Mesenteric fat pad (tissue), 1 donor: ENCODE measurements around the gene SLC25A38. TPM values are rescaled to one million over a fixed set of nuclear protein-coding genes. Genes with fewer than 3 reads are reported as not detected.
"Not testable (repeated sequence)": the region's sequence is repeated elsewhere in the genome, so short reads cannot be mapped to it uniquely, and the experiment has no call there.

Source experiments
- DNase-seq: peaks from one replicate; pipeline ENCODE4 v3.0.0-alpha.2; 2020; ENCODE audit warnings: low spot score
- total RNA-seq: library from RNA; stranded (reverse); fragmentation: NEBNext Ultra II Directional; extraction: Animal tissue kit (Norgen Biotek cat#: 25700); gene quantifications from one replicate; pipeline ENCODE4 v1.2.1, GENCODE V29; 2021
- donor health status: DM: yes; HTN: yes; CAD: no.

The SLC25A38 gene
- total RNA-seq, 1 donor from 2014 or later = 16.7 TPM

DNA sequence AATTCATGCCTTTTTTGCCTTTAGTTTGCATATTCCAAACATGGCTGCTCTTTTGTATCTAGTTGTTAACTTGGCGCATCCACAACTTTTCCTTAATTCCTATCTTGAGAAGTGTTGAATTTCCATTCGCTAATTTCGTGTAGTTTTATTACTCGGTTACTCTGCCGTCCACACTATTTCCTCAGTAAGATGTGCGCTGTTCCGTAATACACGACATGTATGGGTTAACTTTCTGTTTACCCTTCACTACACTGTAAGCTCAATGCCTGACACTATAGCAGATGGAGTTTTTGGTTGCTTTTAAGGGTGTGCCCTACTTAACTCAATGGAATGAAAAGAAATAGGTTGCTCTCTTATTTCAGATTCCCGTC lies 24.1 kb downstream of the SLC25A38 start:
- DNase-seq = no peak

DNA sequence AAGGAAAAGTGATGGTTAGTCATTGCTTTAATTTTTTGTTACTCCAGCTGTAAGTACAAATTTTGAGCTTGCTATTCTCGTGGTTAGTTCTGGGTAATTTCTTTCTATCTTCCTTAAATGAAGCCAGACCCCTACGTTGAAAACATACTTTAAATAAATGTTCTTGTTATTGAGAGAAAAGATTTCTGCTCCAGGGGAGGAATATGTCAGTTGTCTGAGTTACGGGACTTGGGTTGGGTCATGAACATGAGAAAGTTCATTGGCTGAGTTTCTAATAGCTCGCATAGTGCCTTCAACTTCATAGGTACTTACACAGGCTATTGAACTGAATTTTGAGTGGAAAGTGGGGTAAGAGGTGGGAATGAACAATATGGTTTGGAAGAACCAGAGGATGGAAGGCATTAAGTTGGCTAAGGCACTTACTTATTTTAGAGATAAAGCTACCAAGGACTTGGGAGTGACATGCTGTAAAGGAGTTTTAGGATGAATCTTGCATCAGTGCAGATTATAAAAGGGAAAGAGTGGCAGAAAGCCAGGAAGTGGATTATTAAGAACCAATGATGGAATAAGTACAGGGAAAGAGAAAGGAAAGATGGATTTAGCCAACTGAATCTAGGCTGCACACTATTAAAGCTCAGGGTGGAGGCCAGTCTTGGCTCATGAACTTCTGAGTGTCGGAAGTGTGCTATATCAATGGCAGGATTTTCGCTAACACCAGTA lies 24.8 kb downstream of the SLC25A38 start:
- DNase-seq = no peak

DNA sequence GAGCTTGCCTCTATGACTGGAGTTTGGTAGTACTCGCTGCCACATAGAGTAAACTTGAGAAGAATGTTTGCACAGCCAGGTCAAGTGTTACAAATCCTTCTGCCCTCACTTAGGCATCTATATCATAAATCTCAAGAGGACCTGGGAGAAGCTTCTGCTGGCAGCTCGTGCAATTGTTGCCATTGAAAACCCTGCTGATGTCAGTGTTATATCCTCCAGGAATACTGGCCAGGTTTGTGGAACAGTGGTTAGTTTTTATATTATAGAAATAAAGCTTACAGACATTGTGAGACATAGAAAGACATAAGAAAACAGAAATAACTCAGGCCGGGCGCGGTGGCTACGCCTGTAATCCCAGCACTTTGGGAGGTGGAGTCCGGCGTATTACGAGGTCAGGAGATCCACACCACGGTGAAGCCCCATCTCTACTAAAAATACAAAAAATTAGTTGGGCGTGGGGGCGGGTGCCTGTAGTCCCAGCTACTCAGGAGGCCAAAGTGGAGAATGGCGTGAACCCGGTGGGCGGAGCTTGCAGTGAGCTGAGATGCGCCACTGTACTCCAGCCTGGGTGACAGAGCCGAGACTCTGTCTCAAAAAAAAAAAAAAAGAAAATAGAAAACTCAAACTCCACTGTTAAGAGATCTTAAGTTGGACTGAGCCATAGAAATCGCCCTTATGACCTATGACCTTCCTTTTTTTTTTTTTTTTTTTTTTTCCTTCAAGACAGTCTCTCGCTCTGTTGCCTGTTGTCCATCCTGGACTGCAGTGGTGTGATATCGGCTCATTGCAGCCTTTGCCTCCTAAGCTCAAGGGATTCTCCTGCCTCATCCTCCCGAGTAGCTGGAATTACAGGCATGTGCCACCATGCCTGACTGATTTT lies 25.6 kb downstream of the SLC25A38 start:
- no peak for DNase-seq

DNA sequence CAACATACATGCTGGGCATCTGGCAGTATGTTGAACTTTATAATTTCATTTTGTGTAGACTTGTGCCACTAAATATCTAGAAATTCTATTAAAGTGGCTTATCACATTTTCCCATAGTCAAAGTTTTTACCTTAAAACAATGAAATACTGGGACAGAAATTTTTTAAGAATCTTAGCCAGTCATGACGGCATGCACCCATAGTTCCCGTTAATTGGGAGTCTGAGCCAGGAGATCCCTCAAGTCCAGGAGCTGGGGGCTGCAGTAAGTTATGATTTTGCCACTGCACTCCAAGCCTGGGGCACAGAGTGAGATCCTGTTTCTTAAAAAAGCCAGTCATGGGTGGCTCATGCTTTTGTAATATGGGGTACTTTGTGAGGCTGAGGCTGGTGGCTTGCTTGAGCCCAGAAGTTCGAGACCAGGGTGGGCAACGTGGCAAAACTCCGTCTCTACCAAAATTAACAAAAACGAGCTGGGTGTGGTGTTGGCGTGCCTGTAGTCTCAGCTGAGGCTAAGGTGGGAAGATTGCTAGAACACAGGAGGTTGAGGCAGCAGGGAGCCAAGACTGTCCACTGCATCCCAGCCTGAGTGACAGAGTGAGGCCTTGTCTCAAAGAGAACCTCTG lies 26.5 kb downstream of the SLC25A38 start:
- no peak for DNase-seq

DNA sequence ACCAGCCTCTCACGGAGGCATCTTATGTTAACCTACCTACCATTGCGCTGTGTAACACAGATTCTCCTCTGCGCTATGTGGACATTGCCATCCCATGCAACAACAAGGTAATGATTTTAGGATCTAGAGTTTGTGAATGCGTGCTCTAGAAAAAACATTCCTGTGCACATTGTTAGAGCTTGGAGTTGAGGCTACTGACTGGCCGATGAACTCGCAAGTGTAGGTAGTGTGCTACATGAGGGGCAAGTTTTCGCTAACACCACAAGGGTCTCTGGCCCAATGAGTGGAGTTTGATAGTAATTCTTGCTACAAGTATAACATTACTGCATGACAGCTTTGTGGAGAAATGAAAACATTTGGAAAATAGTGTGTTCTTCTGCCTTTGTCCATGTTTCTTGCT lies 27.7 kb downstream of the SLC25A38 start:
- DNase-seq = no peak

DNA sequence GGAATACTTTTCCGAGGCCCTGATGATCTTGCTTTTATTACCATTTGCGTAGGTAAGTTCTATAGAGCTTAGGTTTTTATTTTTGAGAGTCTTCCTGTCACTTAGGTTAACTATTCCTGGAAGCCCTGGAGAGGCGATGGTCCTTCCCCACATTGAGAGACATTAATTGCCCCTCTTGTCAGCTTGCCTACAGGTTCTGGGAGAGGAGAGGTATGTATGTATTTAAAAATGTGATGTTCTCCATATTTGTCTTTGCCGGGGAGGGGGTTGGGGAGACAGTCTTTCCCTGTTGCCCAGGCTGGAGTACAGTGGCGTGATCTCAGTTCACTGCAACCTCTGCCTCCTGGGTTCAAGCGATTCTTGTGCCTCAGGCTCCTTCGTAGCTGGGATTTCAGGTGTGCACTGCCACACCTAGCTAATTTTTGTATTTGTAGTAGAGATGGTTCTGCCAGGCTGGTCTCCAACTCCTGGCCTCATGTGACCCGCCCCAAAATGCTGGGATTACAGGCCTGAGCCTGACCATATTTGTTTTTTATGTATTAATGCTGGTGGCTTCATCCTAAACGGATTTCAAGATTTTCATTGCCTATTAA lies 29.6 kb downstream of the SLC25A38 start:
- DNase-seq = no peak

DNA sequence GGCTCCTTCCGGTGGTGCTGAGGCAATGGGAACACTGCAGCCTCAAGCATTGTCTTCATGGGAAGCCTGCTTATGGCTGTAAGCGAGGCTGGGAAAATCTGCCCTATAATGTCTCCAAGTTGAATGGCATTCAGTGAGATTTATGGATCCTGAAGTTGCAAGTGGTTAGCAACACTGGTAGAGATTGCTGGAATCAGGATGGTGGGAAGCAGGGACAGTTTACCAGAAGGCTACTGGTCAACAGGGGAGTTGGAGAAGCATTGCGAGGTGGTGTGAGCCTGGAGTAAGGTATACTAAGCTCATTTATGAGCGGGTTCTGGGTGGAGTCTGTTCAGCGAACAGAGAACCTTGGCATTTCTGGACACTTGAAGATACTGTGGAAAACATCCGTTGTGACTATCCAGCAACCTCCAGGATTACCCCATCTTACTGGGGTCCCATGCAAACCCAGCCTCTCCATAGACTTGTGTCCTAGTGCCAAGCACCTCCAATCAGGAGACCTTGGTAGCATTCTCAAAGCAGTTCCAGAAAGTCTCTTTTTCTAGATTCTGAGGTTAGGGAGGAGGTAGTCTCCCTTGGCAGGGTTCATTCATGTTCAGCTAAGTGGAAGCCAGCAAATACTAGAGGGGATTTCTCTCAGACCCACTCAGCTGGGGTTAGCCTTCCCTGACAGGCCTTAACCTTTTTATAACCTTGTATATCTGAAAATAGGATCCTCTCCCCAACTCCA lies 30.7 kb downstream of the SLC25A38 start:
- no peak for DNase-seq

DNA sequence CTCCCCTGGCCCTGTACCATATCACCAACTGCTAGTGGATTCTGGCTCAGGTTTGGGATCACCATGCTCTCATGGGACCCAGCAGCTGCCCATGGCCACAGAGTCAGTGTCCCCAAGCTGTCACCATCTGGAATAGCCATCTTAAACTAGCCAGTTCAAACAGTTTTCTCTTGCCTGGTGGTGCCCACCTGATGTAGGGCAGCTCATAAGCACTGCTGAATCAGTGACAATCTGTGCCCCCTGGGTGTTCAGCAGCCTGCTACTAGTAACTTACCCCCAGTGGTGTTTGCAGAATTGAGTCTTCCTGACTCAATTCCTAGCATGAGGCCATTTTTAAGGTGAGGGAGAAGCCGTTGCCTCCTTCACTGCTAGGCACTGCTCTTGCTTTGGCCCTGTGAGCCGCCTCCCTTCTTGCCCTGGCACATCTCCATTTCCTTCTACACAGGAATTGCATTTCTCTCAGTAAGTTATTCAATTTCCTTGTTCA lies 31.3 kb downstream of the SLC25A38 start:
- DNase-seq = no peak

DNA sequence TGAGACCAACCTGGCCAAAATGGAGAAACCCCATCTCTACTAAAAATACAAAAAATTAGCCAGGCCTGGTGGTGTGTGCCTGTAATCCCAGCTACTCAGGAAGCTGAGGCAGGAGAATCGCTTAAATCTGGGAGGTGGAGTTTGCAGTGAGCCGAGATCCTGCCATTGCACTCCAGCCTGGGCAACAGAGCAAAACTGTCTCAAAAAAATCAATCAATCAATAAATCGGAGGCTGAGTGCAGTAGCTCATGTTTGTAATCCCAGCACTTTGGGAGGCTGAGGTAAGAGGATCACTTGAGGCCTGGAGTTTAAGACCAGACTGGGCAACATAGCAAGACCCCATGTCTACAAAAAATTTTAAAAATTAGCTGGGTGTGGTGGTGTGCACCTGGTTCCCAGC lies 32.1 kb downstream of the SLC25A38 start:
- DNase-seq = not testable (repeated sequence)

DNA sequence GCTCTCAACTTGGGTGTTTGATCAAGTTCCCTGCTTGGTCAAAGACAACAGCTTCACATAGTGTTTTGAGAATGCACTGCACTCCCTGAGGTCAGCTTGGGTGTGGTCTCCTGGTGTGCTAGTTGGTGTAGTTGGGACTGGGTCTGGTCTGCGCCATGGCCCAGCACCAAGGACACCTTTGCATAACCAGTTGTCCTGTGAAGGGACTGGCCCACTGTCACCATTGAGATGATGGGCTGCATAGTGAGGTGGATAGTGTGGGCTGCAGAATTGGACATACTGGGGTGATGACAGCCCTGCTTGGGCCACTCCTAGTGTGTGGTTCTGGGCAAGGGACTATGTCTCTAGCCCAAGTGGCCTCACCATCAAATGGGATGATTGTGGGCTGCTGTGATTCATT lies 32.8 kb downstream of the SLC25A38 start:
- DNase-seq = no peak

DNA sequence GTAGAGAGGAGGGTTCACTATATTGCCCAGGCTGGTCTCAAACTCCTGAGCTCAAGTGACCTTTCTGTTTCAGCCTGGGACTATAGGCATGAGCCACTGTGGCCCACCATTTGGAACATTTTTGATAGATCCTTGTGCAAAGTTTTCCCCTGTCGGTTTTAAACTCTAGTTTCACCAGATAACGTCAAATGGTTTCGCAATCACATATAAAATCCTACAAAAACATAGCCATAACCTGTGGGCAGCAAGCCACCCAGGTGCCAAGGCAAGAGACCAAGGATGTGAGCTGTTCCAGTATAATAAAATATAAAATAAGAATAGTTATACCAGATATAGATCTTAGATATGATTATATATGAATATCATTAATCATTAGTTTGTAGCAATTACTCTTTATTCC lies 33.8 kb downstream of the SLC25A38 start:
- DNase-seq = not testable (repeated sequence)

DNA sequence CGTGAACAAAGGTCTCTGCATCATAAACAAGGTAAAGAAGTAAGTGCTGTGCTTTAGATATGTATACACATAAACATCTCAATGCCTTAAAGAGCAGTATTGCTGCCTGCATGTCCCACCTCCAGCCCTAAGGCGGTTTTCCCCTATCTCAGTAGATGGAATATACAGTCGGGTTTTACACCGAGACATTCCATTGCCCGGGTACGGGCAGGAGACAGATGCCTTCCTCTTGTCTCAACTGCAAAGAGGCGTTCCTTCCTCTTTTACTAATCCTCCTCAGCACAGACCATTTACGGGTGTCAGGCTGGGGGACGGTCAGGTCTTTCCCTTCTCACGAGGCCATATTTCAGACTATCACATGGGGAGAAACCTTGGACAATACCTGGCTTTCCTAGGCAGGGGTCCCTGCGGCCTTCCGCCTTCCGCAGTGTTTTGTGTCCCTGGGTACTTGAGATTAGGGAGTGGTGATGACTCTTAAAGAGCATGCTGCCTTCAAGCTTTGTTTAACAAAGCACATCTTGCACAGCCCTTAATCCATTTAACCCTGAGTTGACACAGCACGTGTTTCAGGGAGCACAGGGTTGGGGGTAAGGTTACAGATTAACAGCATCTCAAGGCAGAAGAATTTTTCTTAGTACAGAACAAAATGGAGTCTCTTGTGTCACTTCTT lies 35.5 kb downstream of the SLC25A38 start:
- not testable (repeated sequence) for DNase-seq

DNA sequence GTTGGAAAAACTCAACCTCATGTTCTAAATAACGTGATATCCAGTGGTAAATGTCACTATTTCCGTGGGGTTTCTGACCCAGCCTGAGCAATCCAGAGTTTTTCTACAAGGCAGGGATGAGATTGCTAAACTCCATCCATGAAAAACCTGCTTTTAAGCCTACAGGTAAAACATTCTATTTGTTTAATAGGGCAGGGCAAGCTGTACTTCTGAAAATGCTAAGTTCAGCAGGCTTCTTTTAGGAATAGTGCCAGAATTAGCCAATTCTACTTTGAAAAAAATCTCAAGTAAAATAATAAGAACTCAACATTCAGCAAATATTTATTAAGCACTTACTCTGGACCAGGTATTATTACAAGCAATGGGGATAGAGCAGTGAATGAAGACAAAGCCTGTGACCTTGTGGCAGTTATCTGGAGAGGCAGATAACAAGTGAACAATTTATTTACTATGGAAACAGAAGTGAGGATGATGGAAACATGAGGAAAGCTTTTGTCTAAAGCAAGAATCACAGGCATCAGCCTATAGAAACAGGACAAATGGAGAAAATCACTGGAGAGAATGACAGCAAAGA lies 36.7 kb downstream of the SLC25A38 start:
- DNase-seq = no peak

DNA sequence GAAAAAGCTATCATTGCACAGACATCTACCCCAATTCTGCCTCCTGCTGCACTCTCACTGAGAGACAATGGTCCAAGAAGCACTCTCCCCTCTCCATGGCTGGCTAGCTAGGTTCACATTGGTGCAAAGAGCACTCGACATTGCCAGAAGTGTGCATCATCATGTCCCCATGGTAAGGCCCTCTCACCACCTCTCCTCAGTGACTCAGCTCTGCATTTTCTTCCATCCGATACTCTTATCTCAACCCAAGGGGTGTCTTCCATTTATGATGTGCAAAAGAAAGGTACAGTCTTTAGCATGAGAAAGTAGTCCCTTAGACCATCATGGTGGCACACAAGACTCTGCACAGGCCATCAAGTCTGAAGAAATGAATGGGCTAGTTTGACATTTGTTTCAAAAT lies 37.4 kb downstream of the SLC25A38 start:
- DNase-seq = no peak

DNA sequence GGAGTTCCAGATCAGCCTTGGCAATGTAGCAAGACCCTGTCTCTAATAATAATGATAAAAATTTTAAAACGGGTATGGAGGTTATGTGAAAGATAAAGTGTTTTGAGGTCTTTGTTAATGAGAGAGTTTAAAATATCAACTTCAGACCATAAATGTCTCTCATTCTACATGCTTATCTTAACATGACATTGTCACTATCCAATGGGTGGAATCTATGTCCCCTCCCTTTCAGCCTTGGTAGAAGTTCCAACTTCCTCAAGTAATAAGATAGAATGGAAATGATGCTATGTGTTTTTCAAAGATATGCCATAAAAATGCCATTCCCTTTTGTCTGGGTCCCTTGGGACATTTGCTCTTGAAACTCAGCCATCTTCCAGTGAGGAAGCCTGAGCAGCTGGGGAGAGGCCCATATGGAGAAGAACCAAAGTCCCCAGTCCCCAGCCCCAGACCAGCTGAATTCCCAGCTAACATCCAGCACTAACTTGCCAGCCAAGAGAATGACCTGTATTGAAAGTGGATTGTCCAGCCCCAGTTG lies 40.3 kb downstream of the SLC25A38 start:
- no peak for DNase-seq

DNA sequence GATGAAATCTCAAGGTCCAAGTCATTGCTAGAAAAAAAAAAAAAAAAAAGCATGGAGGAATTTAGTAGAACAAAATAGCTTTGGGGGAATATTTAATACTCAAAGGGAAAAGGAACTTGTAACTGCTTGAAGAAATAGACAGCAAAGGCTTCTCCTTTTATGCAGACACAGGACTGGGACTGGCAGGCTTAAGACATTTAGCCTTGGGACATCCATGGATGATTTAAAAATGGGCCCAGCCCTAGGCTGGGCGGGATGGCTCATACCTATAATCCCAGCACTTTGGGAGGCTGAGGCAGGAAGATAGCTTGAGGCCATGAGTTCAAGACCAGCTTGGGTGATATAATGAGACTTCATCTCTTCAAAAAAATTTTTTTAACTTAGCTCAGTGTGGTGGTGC lies 43.1 kb downstream of the SLC25A38 start:
- DNase-seq = no peak

DNA sequence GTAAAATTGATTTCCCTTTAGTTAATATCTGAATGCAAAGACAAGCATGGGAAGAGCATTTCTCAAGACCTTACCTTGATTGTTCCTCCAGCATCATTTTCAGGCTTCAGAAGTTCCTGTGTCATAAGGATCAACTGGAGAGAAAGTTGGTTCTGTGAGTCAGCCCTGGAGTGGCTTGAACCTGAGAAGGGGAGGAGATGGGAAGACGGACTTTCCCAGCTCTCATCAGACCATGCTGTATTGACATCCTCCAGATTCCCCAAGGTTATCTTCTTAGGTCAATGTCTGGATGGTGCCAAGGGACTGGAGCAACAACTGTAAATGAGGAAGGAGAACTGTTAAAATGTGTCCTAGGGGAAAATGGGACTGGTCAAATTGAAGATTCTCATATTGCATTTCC lies 44.3 kb downstream of the SLC25A38 start:
- no peak for DNase-seq

DNA sequence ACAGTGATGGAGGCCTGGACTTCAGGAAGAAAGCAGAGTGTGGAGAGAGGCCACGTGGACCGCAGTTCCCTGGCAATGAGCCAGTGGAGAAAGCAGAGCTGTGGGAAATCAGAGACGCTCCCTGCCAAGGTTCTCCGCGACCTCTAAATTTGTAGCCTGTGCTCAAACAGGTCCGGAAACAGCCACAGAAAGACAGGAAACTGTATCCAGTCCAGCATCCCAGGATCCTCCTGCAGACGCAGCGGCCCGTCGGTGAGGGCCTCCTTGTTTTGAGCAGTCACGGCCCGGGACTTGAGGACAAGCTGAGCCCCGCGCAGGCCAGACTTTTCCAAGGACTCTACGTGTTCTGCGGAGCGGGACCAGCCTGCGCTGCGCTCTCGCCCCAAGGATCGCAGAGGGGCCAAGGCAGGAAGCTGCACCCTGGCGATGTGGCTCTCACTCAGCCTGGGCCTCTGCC lies 45.6 kb downstream of the SLC25A38 start:
- DNase-seq = no peak

DNA sequence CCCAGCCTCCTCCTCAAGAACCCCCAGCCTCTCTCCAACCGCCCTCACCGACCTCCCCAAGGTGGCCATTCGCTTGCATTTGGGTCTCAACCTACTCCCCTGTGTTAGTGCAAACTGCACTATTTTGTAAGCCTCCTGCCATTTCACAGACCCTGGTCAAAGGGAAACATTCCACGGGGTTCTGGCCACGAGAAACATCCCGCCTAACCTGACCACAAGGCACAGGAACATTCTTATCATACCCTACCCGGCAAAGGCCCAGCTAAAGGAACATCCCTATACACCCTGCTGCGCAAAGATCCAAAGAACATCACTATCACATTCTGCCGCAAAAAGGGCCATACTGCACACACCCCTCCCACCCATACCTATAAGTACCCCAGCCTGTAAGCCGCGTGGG lies 46.3 kb downstream of the SLC25A38 start:
- DNase-seq = no peak

DNA sequence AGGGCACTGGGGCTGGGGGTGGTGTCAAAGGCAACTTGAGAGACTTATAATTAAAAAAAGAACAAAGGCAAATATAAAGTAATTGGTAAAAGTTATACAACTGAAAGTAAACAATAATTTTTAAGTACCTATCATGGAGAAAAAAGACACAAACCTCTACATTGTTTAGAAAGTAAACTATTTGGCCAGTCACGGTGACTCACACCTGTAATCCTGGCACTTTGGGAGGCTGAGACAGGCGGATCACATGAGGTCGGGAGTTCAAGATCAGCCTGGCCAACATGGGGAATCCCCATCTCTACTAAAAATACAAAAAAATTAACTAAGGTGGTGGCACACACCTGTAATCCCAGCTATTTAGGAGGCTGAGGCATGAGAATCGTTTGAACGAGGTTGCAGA lies 49.2 kb downstream of the SLC25A38 start:
- no peak for DNase-seq
